Inferior parietal cortex (tissue), 1 donor: ENCODE data around the gene TDRKH.
"Not testable (repeated sequence)": the region's sequence is repeated elsewhere in the genome, so short reads cannot be mapped to it uniquely, and the experiment has no call there.

Experiments used
- DNase-seq: peaks from one replicate; pipeline ENCODE4 v3.0.0-alpha.2; 2016; ENCODE audit errors: extremely low spot score

The TDRKH gene

GRCh38 chr1:151801846-151802245, 11.5 kb upstream of the TDRKH start:
- DNase-seq = no peak

GRCh38 chr1:151801310-151801820, 11.1 kb upstream of the TDRKH start:
- no peak for DNase-seq

GRCh38 chr1:151800830-151801229, 10.5 kb upstream of the TDRKH start:
- DNase-seq = no peak

GRCh38 chr1:151799179-151800022, 9.1 kb upstream of the TDRKH start:
- DNase-seq = no peak

- no peak for DNase-seq
These were observed 8.3 kb upstream of the TDRKH start for GRCh38 chr1:151798571-151798970.

- DNase-seq = no peak
These were observed 796 bp upstream of the TDRKH start for GRCh38 chr1:151790940-151791651.

- DNase-seq = no peak
These were observed 2.6 kb downstream of the TDRKH start for GRCh38 chr1:151787689-151788088.

- no peak for DNase-seq
These were observed 6.5 kb downstream of the TDRKH start for GRCh38 chr1:151783796-151784195.

GRCh38 chr1:151782741-151783140, 7.6 kb downstream of the TDRKH start:
- DNase-seq = no peak

- not testable (repeated sequence) for DNase-seq
These were observed 8.3 kb downstream of the TDRKH start for GRCh38 chr1:151782026-151782425.

GRCh38 chr1:151780736-151781135, 9.6 kb downstream of the TDRKH start:
- not testable (repeated sequence) for DNase-seq

- DNase-seq = no peak
These were observed 10.4 kb downstream of the TDRKH start for GRCh38 chr1:151779852-151780251.

- no peak for DNase-seq
These were observed 13.0 kb downstream of the TDRKH start for GRCh38 chr1:151777317-151777716.

- no peak for DNase-seq
These were observed 13.6 kb downstream of the TDRKH start for GRCh38 chr1:151776665-151777062.

- no peak for DNase-seq
These were observed 14.2 kb downstream of the TDRKH start for GRCh38 chr1:151775894-151776664.

- DNase-seq = no peak
These were observed 15.9 kb downstream of the TDRKH start for GRCh38 chr1:151774256-151774922.

- no peak for DNase-seq
These were observed 16.6 kb downstream of the TDRKH start for GRCh38 chr1:151773702-151774101.

- DNase-seq = not testable (repeated sequence)
These were observed 21.0 kb downstream of the TDRKH start for GRCh38 chr1:151769270-151769669.

- not testable (repeated sequence) for DNase-seq
These were observed 21.8 kb downstream of the TDRKH start for GRCh38 chr1:151768351-151769066.

GRCh38 chr1:151763990-151764389, 26.3 kb downstream of the TDRKH start:
- DNase-seq = peak; percentile 23
